ENCODE data around the gene ROR2.
"Not testable (repeated sequence)": the region's sequence is repeated elsewhere in the genome, so short reads cannot be mapped to it uniquely, and the experiment has no call there.

ROR2 gene

DNA sequence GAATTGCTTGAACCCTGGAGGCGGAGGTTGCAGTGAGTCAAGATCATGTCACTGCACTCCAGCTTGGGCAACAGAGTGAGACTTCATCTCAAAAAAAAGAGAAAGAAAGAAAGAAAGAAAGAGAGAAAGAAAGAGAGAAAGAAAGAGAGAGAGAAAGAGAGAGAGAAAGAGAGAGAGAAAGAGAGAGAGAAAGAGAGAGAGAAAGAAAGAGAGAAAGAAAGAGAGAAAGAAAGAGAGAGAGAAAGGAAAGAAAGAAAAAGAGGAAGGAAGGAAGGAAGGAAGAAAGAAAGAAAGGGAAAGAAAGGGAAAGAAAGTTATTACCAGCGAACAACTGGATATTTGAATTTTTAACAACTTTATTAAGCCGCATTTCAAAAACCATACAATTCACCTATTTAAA, 327.9 kb downstream of the ROR2 start:
- H3K4me1 ChIP-seq; H3K27me3 ChIP-seq (ENCODE audit: low read depth); in situ Hi-C loops (cut with MboI; ENCODE audit: low sequenced_read_pairs); H3K9me3 ChIP-seq; H3K36me3 ChIP-seq (replicated peaks); H3K4me3 ChIP-seq; DNase-seq (ENCODE audit: low spot score in 2 of 2): not testable (repeated sequence)

- H3K27me3 ChIP-seq (ENCODE audit: low read depth); H3K4me1 ChIP-seq; H3K9me3 ChIP-seq; H3K36me3 ChIP-seq (replicated peaks); in situ Hi-C loops (cut with MboI; ENCODE audit: low sequenced_read_pairs); DNase-seq (ENCODE audit: low spot score in 2 of 2); H3K4me3 ChIP-seq: not testable (repeated sequence)
Measured at GRCh38 chr9:91614044-91614443, 336.0 kb downstream of the ROR2 start.

DNA sequence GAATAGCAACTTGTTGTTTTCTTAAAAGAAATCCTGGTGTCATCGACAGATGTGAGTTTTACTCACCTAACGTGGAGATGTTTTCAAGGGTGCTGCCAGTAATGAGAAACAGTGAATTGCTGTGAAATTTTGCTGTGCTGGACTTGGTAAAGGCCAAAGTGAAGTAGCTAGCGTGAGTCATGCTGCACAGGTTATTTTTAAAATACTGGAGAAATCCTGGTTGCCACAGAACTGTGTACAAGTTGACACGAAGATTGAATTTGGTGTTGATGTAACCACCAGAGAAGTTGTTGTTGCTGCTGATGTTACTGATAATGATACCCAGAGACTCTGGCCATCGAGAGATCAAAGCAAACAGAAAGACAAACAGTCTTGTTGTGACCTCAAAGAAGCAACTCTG, 338.4 kb downstream of the ROR2 start:
- Histone ChIP-seq H3K9me3 (no peaks in the 10 kb centered on the region), H3K36me3 (replicated peaks) (no peaks in the 10 kb centered on the region), H3K4me3 (no peak overlapping the region), H3K4me1 (no peaks in the 10 kb centered on the region; the same call in 1 of the 2 replicates), H3K27me3 (ENCODE audit: low read depth) (no peaks in the 10 kb centered on the region)
- in situ Hi-C loops (cut with MboI; ENCODE audit: low sequenced_read_pairs) = no loop called here
- DNase-seq (ENCODE audit: low spot score in 2 of 2) = no peak

- in situ Hi-C loops (cut with MboI; ENCODE audit: low sequenced_read_pairs) = no loop called here
- H3K4me1 ChIP-seq = no peaks in the 10 kb centered on the region; the same call in 1 of the 2 replicates
- no peaks in the 10 kb centered on the region for H3K36me3 ChIP-seq (replicated peaks)
- no peaks in the 10 kb centered on the region for H3K9me3 ChIP-seq
- no peaks in the 10 kb centered on the region for H3K27me3 ChIP-seq (ENCODE audit: low read depth)
- H3K4me3 ChIP-seq = no peak overlapping the region
- DNase-seq (ENCODE audit: low spot score in 2 of 2) = no peak
Measured at GRCh38 chr9:91606255-91606995, 343.6 kb downstream of the ROR2 start.

DNA sequence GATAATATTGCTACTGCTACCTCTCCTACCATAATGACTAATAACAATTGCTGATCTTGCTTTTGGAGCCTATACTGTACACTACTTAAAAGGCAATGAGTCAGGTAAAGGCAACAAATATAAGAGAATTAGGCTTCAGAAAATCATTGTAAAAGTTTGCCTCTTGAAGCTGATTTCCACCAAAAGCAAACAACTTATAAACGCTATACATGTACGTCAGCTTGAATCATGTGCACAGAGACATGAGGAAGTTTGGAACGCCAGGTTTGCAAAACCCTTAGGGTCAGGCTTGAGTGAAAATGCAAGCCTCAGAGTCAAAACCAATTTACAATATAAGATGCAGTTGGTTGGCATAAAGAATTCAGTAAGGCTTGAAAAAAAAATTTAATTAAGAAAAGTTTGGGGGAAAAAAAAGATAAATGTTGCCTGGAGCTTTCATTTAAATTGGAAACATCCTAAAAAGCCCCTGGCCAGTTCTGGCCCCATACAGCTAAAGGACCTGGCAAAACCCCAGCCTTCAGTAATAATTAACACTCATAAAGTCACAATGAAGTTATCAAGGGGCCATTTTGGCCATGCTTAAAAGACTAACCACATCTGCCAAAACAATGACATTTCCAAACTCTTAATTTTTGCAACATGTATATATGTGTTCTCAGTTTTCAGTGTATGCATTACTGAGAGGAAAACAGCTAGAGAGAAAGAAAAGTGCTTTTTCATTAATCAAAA, 345.4 kb downstream of the ROR2 start:
- Histone ChIP-seq H3K9me3 (no peaks in the 10 kb centered on the region), H3K36me3 (replicated peaks) (no peaks in the 10 kb centered on the region), H3K4me1 (no peaks in the 10 kb centered on the region; the same call in 1 of the 2 replicates), H3K27me3 (ENCODE audit: low read depth) (no peaks in the 10 kb centered on the region), H3K4me3 (no peak overlapping the region)
- in situ Hi-C loops (cut with MboI; ENCODE audit: low sequenced_read_pairs) = no loop called here
- DNase-seq (ENCODE audit: low spot score in 2 of 2) = no peak

GRCh38 chr9:91603932-91604331, 346.1 kb downstream of the ROR2 start:
- in situ Hi-C loops (cut with MboI; ENCODE audit: low sequenced_read_pairs) = no loop called here
- no peak for DNase-seq (ENCODE audit: low spot score in 2 of 2)
- no peaks in the 10 kb centered on the region; the same call in 1 of the 2 replicates for H3K4me1 ChIP-seq

DNA sequence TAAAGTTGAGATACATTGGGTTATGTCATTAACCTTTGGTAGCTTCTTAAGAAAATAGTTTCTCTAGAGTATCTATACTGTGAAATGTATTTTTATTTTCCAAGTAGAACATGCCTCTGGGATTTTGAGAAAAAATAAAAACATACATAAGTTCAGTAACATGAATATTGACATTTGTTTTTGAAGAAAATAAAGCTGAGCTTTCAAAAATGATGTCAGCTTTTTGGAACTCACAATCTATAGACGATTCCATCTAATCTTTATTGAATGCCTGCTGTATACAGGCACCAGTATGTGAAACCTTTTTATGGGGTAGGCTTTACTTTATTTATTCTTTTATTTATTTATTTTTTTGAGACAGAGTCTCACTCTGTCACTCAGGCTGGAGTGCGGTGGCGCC, 350.5 kb downstream of the ROR2 start:
- no peaks in the 10 kb centered on the region for H3K36me3 ChIP-seq (replicated peaks)
- no peaks in the 10 kb centered on the region for H3K4me1 ChIP-seq
- in situ Hi-C loops (cut with MboI; ENCODE audit: low sequenced_read_pairs) = no loop called here
- H3K9me3 ChIP-seq = no peaks in the 10 kb centered on the region
- no peak overlapping the region for H3K4me3 ChIP-seq
- DNase-seq (ENCODE audit: low spot score in 2 of 2) = no peak
- no peaks in the 10 kb centered on the region for H3K27me3 ChIP-seq (ENCODE audit: low read depth)

More at GRCh38 chr9:91603932-91604331, 346.1 kb downstream of the ROR2 start:
- H3K9me3 ChIP-seq = no peaks in the 10 kb centered on the region
- no peak overlapping the region for H3K4me3 ChIP-seq
- H3K27me3 ChIP-seq (ENCODE audit: low read depth) = no peaks in the 10 kb centered on the region
- H3K36me3 ChIP-seq (replicated peaks) = no peaks in the 10 kb centered on the region

GRCh38 chr9:91591627-91592026, 358.4 kb downstream of the ROR2 start:
- Histone ChIP-seq H3K4me3 (no peak overlapping the region), H3K36me3 (replicated peaks) (no peaks in the 10 kb centered on the region), H3K4me1 (no peaks in the 10 kb centered on the region), H3K9me3 (no peaks in the 10 kb centered on the region), H3K27me3 (ENCODE audit: low read depth) (no peaks in the 10 kb centered on the region)
- DNase-seq (ENCODE audit: low spot score in 2 of 2) = no peak
- in situ Hi-C loops (cut with MboI; ENCODE audit: low sequenced_read_pairs) = no loop called here

GRCh38 chr9:91589101-91589553, 360.9 kb downstream of the ROR2 start:
- in situ Hi-C loops (cut with MboI; ENCODE audit: low sequenced_read_pairs) = no loop called here
- no peak for DNase-seq (ENCODE audit: low spot score in 2 of 2)
- Histone ChIP-seq H3K4me1 (no peaks in the 10 kb centered on the region), H3K4me3 (no peak overlapping the region), H3K9me3 (no peaks in the 10 kb centered on the region), H3K27me3 (ENCODE audit: low read depth) (no peaks in the 10 kb centered on the region), H3K36me3 (replicated peaks) (no peaks in the 10 kb centered on the region)

- H3K9me3 ChIP-seq = no peaks in the 10 kb centered on the region
- in situ Hi-C loops (cut with MboI; ENCODE audit: low sequenced_read_pairs) = no loop called here
- H3K4me3 ChIP-seq = no peak overlapping the region
- H3K27me3 ChIP-seq (ENCODE audit: low read depth) = no peaks in the 10 kb centered on the region
- no peak for DNase-seq (ENCODE audit: low spot score in 2 of 2)
- H3K4me1 ChIP-seq = no peaks in the 10 kb centered on the region
- no peaks in the 10 kb centered on the region for H3K36me3 ChIP-seq (replicated peaks)
Measured at GRCh38 chr9:91586282-91586681, 363.7 kb downstream of the ROR2 start.

DNA sequence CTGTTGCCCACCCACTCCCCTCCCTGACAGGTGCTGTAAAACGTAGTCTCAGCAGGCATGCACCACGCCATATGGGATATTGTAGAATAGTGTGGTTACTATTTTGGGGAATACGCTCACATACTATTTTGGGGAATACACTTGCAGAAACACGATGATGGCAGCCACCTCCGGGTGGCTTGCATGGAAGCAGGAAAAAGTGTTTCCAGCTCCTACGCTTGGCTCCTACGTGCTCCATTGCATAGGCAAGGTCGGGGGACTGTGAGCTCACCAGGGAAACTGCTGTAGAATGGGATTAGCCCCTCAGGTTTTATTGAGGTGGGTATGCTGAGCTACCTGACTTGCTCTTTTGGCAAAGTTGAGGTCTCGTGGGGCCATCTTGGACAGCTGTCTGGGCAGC, 366.1 kb downstream of the ROR2 start:
- in situ Hi-C loops (cut with MboI; ENCODE audit: low sequenced_read_pairs) = no loop called here
- Histone ChIP-seq H3K4me3 (no peak overlapping the region), H3K27me3 (ENCODE audit: low read depth) (no peaks in the 10 kb centered on the region), H3K9me3 (no peaks in the 10 kb centered on the region), H3K4me1 (no peaks in the 10 kb centered on the region), H3K36me3 (replicated peaks) (no peaks in the 10 kb centered on the region)
- DNase-seq (ENCODE audit: low spot score in 2 of 2) = no peak

- H3K27me3 ChIP-seq (ENCODE audit: low read depth) = no peaks in the 10 kb centered on the region
- H3K4me1 ChIP-seq = no peaks in the 10 kb centered on the region
- H3K9me3 ChIP-seq = no peaks in the 10 kb centered on the region
- H3K36me3 ChIP-seq (replicated peaks) = no peaks in the 10 kb centered on the region
- in situ Hi-C loops (cut with MboI; ENCODE audit: low sequenced_read_pairs) = no loop called here
- H3K4me3 ChIP-seq = no peak overlapping the region
- no peak for DNase-seq (ENCODE audit: low spot score in 2 of 2)
Measured at GRCh38 chr9:91583161-91583875, 366.7 kb downstream of the ROR2 start.

DNA sequence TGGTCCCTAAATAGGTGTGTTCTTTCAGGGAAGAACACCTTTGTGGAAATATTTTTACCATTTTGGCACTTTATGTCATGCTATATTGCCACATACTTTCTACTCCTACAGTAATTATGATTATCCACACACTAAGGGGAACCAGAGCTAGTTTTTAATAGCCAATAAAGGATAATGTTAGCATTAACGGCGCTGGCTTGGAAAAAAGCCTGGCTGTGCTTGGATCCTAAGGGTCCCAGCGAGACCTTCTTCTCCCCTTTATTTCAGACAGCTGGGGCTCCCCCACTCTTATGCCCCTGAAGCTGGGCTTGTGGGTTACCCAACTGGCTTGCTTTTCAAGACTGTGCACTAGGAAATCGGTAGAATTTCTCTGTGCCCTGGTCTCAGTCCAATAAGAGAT, 367.8 kb downstream of the ROR2 start:
- no peaks in the 10 kb centered on the region for H3K9me3 ChIP-seq
- H3K27me3 ChIP-seq (ENCODE audit: low read depth) = no peaks in the 10 kb centered on the region
- in situ Hi-C loops (cut with MboI; ENCODE audit: low sequenced_read_pairs) = no loop called here
- no peaks in the 10 kb centered on the region for H3K4me1 ChIP-seq
- no peak for DNase-seq (ENCODE audit: low spot score in 2 of 2)
- H3K4me3 ChIP-seq = no peak overlapping the region
- no peaks in the 10 kb centered on the region for H3K36me3 ChIP-seq (replicated peaks)

- H3K9me3 ChIP-seq = no peaks in the 10 kb centered on the region
- H3K27me3 ChIP-seq (ENCODE audit: low read depth) = no peaks in the 10 kb centered on the region
- in situ Hi-C loops (cut with MboI; ENCODE audit: low sequenced_read_pairs) = no loop called here
- H3K36me3 ChIP-seq (replicated peaks) = no peaks in the 10 kb centered on the region
- H3K4me1 ChIP-seq = no peaks in the 10 kb centered on the region
- no peak overlapping the region for H3K4me3 ChIP-seq
- no peak for DNase-seq (ENCODE audit: low spot score in 2 of 2)
Measured at GRCh38 chr9:91580136-91580535, 369.9 kb downstream of the ROR2 start.

Data from HAP-1 (cell line).